Superior temporal gyrus (tissue), 1 donor: ENCODE measurements around the gene ASTN2.

Source experiments
- DNase-seq: peaks from one replicate; pipeline ENCODE4 v3.0.0-alpha.2; 2016; ENCODE audit errors: extremely low spot score

ASTN2 gene

DNA sequence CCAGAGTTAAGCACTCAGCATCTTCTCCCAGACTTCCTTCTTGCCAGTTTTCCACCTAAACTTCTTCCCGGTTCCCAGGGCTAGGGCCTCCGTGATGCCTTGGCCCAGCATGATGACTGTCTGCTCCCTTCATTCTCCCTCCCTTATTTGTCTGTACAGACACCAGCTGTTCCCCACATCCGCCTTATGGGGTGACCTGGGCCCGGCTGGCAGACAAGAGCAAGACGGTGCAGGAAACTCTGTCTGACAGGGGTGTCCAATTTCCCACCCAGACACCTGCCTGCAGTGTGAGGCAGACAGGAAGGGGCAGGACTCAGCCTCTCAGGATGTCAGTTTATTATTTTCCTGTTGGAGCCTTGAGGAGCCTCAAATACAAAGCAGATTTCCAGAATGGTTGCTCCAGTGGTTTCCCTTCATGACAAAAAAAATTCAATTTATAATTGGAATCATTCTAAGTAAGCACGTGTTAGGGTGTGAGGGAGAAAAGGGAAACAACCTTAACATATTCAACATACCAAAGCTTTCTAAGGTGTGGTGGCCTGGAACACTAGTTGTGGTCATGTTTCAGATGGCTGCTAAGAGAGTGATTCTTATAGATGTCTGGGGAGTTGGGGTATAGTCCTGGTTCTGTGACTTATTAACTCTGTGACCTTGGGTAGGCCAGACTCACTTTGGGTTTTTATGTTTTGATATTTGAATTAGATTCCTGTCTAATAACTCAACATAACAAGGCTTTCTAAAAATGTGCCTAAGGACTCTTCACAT, 1026.7 kb downstream of the ASTN2 start:
- no peak for DNase-seq

DNA sequence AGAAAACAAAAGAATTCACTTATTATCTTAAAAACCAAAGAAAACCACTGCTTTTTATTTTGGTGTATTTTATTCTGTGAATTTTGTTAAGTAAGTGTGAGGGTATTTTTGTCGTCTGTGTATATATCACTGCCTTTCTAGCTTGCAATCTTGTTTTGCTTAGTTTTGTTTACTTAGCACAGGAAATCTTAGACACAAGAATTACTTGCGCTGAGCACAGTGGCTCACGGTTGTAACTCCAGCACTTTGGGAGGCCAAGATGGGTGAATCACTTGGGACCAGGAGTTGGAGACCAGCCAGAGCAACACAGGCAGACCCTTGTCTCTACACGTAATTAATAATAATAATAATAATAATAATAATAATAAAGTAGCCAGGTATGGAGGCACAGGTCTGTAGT, 1030.9 kb downstream of the ASTN2 start:
- no peak for DNase-seq

DNA sequence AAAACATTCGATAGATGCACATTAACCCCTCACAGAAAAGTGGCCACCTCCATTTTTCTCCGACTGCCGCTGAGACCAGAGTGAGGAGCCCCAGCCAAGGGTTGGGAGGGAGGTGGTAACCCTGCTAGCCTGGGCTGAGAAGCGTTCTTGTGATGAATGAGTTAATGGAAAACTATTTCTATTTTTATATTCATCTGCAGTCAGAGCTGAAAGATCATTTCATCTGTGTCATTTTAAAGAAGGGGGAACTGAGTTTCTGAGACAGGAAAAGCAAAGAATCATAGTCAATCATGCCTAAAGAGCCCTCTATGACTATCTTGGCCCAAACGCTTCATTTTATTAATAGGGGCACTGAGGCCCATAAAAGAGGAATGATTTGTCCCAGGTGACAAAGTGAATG, 1031.7 kb downstream of the ASTN2 start:
- no peak for DNase-seq

DNA sequence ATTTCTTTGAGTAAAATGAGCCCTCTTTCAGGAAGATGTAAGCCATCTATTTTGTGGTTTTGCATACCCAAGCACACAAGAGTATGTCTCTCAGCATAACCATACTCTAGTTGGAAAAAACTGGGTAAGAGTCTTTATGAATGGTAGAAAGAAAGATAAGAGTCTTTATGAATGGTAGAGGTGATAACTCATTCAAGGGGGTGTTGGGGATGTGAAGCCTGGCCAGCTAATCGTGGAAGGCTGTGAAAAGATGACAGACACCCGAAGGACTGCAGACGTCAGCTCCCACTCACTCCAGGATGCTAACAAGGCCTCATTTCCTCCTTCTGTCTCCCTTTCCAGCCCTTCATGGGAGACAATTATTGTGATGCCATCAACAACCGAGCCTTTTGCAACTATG, 1032.8 kb downstream of the ASTN2 start:
- DNase-seq = no peak

DNA sequence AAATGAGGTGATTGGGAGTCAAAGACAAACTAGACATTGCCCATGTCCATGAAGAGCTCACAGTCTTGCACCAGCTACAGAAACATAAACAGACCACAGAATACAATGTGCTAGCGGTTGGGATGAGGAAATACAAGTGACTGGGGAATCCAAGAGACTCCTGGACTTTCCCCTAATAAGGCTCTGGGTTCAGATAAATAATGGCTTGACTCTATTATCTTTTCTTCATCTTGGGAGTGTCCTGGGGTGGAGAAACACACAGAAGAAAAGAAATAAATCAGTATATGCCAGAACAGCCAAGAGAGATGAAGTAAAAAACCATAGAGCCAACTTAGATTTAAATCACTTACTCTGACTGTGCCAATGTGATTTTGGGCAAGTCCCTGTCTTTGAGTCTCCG, 1033.5 kb downstream of the ASTN2 start:
- no peak for DNase-seq

DNA sequence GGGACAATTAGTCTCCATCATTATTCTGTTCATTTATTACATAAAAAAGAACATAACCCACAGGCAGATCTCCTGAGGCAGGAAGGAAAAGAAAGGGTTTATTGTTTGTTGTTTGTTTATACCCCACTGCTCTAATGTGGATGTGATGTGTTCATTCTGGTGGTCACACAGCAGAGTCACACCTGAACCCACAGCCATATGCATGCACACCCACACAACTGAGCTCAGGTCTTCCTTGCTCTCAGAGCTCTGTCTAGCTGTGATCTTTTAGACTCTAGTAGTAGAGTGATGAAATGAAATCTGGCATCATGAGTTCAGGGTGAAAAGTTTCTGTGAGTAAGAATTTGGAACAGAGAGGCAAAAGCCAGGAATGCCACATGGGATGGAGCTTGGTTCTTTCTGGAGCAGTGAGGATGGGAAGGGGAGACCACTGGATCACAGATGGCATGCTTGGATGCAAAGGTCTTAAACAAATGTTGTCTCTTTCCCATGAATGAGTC, 1034.3 kb downstream of the ASTN2 start:
- DNase-seq = no peak

DNA sequence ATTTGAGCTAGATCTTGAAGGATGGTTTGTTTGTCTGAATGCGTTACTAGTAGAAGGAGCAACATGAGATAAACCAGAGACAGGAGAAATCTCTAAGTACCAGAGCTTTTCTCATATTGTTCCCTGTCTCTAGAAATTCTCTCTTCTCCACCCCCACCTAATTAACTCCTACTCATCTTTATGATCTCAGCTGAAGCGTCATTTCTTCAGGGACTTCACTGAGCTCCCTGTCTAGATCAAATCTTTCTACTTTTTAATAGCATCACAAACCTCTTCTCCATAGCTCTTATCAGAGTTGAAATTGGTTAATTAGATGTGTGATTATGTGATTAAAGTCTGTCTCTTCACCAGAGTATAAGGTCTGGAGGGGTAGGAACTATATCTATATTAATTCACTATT, 1035.0 kb downstream of the ASTN2 start:
- DNase-seq = no peak

DNA sequence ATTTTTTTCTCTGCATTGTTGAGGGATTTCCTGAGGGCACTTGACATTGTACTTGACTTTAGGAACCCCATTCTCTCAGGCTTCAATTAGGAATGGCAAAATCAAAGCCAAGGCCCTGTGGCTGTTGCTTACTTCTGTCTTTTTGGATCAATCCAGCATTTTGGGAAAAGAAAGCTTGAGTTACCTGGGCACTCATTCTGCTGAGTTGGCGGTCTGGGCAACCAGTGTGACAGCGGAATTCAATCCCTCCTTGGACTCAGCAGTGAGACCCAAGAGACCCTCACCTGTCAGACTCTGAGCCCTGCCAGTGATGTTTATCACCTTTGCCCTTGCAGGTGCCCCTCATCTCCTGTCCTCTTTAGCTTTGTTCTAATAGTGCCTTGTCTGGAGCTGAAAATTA, 1036.0 kb downstream of the ASTN2 start:
- DNase-seq = no peak

DNA sequence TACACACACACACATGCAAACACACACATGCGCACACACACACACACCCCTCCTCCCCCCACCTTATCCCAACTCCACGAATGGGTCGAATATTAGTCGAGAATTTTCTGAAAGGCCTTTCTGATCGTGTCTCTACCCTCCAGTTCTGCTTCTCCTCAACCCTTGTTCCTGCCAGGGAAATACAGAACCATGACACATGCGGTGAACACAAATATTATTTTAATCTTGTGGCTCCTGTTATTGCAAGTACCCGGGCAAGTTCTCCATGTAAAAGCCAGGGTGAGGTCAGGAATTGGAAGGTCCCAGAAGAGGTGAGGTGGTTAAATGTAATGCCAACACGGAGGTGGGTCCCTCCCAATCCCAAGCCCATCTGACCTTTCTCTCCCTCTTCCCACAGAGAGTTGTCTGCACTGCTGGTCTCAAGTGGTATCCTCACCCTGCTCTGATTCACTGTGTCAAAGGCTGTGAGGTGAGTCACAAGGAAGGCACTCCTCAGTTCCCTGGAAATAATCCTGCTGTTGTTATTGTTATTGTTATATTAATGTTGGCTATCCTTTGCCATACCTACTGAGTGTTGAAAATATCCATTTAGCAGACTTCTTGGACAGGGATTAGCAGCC, 1037.6 kb downstream of the ASTN2 start:
- no peak for DNase-seq
